ENCODE data around the gene NTRK3. TPM values are rescaled to one million over a fixed set of nuclear protein-coding genes. Genes with fewer than 3 reads are reported as not detected.

Gene NTRK3
- total and polyA plus RNA-seq, 2 of the 8 experiments (the other 6 are each of a cell fraction or from before 2014, with no cell fraction given): 4.5 to 6.8 TPM

- Histone ChIP-seq H3K4me2 (ENCODE audit: insufficient read depth in 1 of 2, low read depth in 2 of 2, low read length in 2 of 2) (no peak overlapping the region), H3K79me1 (ENCODE audit: low read depth, low read length) (no peaks in the 10 kb centered on the region), H3K9me3 (ENCODE audit: insufficient read depth in 2 of 2, low read depth in 1 of 2, low read length in 1 of 2) (no peaks in the 10 kb centered on the region), H4K5ac (ENCODE audit: insufficient read length, low read depth, low read length) (no peak overlapping the region), H2BK12ac (ENCODE audit: low read depth, low read length) (no peak overlapping the region), H3K4me3 (ENCODE audit: extremely low read depth in 1 of 4, insufficient read depth in 2 of 4, low read depth in 3 of 4, low read length in 4 of 4) (no peak overlapping the region), H3K23me2 (ENCODE audit: low read depth, low read length) (no peaks in the 10 kb centered on the region), H2AK5ac (ENCODE audit: low read depth, low read length) (no peak overlapping the region), H2BK5ac (ENCODE audit: low read depth, low read length) (no peak overlapping the region), H3K56ac (replicated peaks; ENCODE audit: insufficient read length, low read depth, low read length) (no peak overlapping the region), H4K20me1 (replicated peaks in 1 of 2; ENCODE audit: control insufficient read depth in 1 of 2, insufficient read depth in 2 of 2, low read length in 2 of 2) (no peaks in the 10 kb centered on the region), H3K9ac (replicated peaks in 1 of 4; ENCODE audit: extremely low read depth in 1 of 4, low read depth in 3 of 4, low read length in 3 of 4) (no peak overlapping the region), H2BK120ac (replicated peaks; ENCODE audit: low read depth, low read length) (no peak overlapping the region), H3K23ac (ENCODE audit: insufficient read length) (no peak overlapping the region), H3K14ac (ENCODE audit: insufficient read length) (no peak overlapping the region), H2BK20ac (ENCODE audit: low read length) (no peak overlapping the region), H2AFZ (ENCODE audit: low read length) (no peak overlapping the region), H4K91ac (replicated peaks; ENCODE audit: insufficient read length, low read length) (no peak overlapping the region), H3K4ac (replicated peaks; ENCODE audit: insufficient read length, low read depth, low read length) (no peak overlapping the region), H4K8ac (ENCODE audit: extremely low read depth, insufficient read depth, low read length) (no peak overlapping the region), H2BK15ac (ENCODE audit: low read length) (no peak overlapping the region), H3K18ac (ENCODE audit: extremely low read depth, low read length) (no peak overlapping the region), H3K27me3 (replicated peaks in 1 of 4; ENCODE audit: control insufficient read depth in 3 of 4, extremely low read depth in 1 of 4, insufficient read depth in 3 of 4, low read length in 3 of 4) (no peaks in the 10 kb centered on the region), H3K79me2 (ENCODE audit: control insufficient read depth in 1 of 2, insufficient read depth in 2 of 2, low read length in 2 of 2) (no peaks in the 10 kb centered on the region), H3K4me1 (replicated peaks in 1 of 4; ENCODE audit: control insufficient read depth in 3 of 4, insufficient read depth in 4 of 4, low read length in 3 of 4) (no peaks in the 10 kb centered on the region), H3K27ac (ENCODE audit: low read depth, low read length) (no peak overlapping the region), H3K36me3 (ENCODE audit: control insufficient read depth in 2 of 4, insufficient read depth in 4 of 4, low read length in 3 of 4) (no peaks in the 10 kb centered on the region)
- FAIRE-seq (no peak), DNase-seq (ENCODE audit: low read depth in 1 of 2, low spot score in 2 of 2) (no peak)
- POLR2A ChIA-PET (ENCODE audit: partially characterized antibody): no interaction called here
- CTCF ChIA-PET (ENCODE audit: partially characterized antibody): interaction anchor here (0.7 kb wide), 1 partner anchor 14 kb away, joined by 4 read pairs; no protein-coding TSS in a partner anchor
- WGBS, 2 experiments (ENCODE audit: extremely low coverage in 1 of 2, insufficient coverage in 1 of 2, insufficient read length in 1 of 2, insufficient replicate concordance in 2 of 2, low coverage in 1 of 2, low lambda C conversion rate in 2 of 2, missing lambda C conversion rate in 1 of 2): 86% methylated on average over 2 of the region's 3 CpGs; no CpG with 5 or more reads in 1 of the 2 experiments
- TF ChIP-seq TBP (IDR thresholded peaks at IDR 0.05; ENCODE audit: low read depth, low read length): no peak
- TF ChIP-seq TAF1 (IDR thresholded peaks at IDR 0.05; ENCODE audit: low read depth, low read length): no peak
- no peak for TF ChIP-seq CEBPB (IDR thresholded peaks at IDR 0.05; ENCODE audit: low read depth, low read length)
- TF ChIP-seq SP4 (IDR thresholded peaks at IDR 0.05; ENCODE audit: low read length): no peak
- no peak for TF ChIP-seq KDM1A (IDR thresholded peaks at IDR 0.05; ENCODE audit: borderline replicate concordance, low read length)
- TF ChIP-seq EZH2 (IDR thresholded peaks at IDR 0.05; ENCODE audit: low read depth, low read length, severe bottlenecking): no peak
- no peak for TF ChIP-seq CHD1 (IDR thresholded peaks at IDR 0.05; ENCODE audit: low read depth, low read length)
- TF ChIP-seq RBBP5 (IDR thresholded peaks at IDR 0.05; ENCODE audit: borderline replicate concordance, low read depth, low read length): no peak
- TF ChIP-seq EP300 (IDR thresholded peaks at IDR 0.05; ENCODE audit: borderline replicate concordance in 1 of 2, low read depth in 2 of 2, low read length in 2 of 2): no peak
- no peak for TF ChIP-seq TCF12 (IDR thresholded peaks at IDR 0.05; ENCODE audit: low read depth, low read length)
- no peak for TF ChIP-seq GTF2F1 (IDR thresholded peaks at IDR 0.05; ENCODE audit: borderline replicate concordance, low read depth, low read length)
These were observed 311.3 kb downstream of the NTRK3 start for GRCh38 chr15:87945246-87945645.
